Putamen (tissue), 1 donor: Measurements from ENCODE around the gene GALNT14.
"Not testable (repeated sequence)": the region's sequence is repeated elsewhere in the genome, so short reads cannot be mapped to it uniquely, and the experiment has no call there.

Source experiments
- DNase-seq: peaks from one replicate; pipeline ENCODE4 v3.0.0-alpha.2; 2016; ENCODE audit warnings: low spot score

The GALNT14 gene

DNA sequence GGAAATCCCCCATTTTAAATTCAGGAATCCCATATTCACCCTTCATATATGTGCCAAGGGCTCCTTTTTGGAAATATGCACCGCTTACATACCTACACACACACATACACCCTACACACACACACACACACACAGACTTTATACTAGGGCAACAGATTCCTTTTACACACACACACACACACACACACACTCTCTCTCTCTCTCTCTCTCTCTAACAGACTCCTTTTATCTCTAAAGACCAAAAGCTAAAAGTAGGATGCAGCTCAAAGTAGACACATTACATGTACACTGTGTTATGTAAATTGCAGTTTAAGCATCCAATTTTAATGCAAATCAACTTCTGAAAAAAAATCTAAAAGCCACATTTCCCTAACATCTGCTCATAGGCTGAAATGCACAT lies 200.0 kb downstream of the GALNT14 start:
- DNase-seq, result no peak

- DNase-seq, result no peak
These were observed 201.3 kb downstream of the GALNT14 start for GRCh38 chr2:30936977-30937376.

GRCh38 chr2:30935795-30936194 lies 202.4 kb downstream of the GALNT14 start:
- DNase-seq, result no peak

- no peak for DNase-seq
These were observed 204.2 kb downstream of the GALNT14 start for GRCh38 chr2:30934066-30934465.

DNA sequence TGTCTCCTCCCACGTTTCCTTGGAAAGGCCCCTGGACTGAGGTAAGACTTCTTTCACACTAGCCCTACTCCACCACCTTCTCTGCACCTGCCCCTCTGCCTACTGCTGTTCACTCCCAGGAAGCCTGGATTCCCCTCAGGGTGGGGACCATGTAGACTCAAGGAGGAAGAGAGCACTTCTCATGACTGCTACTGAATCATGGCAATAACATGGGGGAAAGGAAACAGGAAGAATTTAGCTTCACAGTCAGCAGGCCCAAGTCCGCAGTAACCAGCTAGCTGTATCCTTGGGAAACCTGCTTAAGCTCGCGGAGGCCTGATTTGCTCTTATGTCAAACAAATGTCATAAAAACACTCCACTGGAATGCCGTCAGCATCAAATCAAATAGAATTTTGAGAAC lies 204.7 kb downstream of the GALNT14 start:
- DNase-seq, result no peak

- DNase-seq, result no peak
These were observed 205.4 kb downstream of the GALNT14 start for GRCh38 chr2:30932870-30933269.

DNA sequence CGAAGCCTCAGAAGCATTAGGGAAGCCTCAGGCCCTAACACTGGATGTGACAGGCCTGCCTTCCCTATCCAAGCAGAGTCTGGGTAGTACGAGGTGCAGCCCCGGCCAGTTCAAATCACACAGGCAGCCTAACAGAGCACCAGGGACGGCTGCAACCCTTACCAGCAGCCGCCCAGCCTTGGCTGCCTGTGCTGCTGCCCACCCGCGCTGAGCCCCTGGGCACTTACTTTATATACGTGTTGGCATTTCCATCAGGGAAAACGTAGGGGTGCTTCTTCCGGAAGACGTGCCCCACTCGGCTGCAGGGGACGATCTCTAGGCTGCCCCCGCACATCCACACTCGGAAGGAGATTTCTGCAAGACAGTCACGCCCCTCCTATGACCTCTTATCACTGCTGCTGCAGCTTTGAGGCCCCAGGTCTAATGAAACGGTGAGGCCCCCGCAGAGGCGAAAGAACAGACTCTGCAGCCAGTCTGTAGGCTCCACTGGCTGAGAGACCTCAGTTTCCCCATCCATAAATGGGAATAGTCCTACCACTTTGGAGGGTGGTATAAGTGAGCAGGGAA lies 206.3 kb downstream of the GALNT14 start:
- no peak for DNase-seq

GRCh38 chr2:30930716-30931115 lies 207.5 kb downstream of the GALNT14 start:
- DNase-seq, result no peak

- DNase-seq, result no peak
These were observed 210.7 kb downstream of the GALNT14 start for GRCh38 chr2:30927465-30928075.

DNA sequence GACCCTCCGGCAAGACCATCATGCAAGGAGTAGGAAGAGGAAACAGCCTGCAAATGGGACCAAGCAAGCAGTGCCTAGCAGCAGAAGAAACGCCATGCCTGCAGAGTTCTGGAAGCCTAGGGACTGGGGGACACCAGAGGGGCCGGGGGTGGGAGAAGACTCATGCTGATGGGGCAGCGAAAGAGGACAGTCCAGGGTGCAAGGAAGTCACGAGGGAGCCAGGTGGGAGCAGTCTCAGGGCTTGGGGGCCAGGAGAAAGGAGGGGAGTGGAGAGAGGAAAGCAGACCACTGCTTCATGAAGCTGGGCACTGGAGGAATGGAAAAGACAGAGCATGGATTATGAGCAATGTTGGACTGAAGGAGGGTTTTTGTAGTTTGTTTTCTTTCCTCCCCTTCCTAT lies 211.6 kb downstream of the GALNT14 start:
- no peak for DNase-seq

DNA sequence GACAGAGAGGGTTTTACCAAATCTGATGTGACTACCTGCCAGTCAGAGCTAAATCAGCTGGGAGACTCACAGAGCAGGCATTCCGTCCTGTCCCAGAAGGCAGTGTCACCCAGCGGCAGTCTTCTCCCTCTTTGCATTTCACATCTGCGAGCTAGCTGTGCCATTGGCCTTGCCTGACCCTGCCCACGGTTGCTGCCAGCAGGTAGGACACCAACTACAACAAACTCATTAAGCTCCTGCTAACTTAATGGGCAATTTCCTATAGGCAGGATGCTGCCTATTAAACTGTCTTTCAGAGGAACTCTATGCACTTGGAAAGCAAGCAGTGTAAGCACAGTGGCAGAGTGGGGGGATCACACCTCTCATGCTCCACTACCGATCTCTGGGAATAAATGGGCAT lies 214.6 kb downstream of the GALNT14 start:
- DNase-seq, result no peak

DNA sequence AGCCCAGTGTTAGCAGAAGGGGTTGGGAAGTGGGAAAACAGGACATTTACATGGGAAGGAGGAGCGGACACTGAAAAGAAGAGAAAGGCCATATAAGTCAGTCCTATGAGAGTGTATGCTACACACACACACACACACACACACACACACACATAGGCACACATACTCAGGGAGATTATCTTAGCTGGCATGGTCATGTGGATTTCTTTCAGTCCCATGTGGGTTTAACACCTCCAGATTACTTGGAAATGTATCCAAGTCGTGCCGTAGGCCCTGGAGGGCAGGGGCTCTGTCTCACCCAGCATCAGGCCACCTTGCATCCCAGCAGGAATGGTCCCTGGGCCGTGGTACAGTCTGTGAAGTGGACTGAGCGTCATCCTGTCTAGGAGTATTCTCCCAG lies 217.7 kb downstream of the GALNT14 start:
- no peak for DNase-seq

GRCh38 chr2:30915486-30915885 lies 222.8 kb downstream of the GALNT14 start:
- DNase-seq, result no peak

- DNase-seq, result no peak
These were observed 223.8 kb downstream of the GALNT14 start for GRCh38 chr2:30914456-30914855.

- no peak for DNase-seq
These were observed 226.2 kb downstream of the GALNT14 start for GRCh38 chr2:30912056-30912455.

DNA sequence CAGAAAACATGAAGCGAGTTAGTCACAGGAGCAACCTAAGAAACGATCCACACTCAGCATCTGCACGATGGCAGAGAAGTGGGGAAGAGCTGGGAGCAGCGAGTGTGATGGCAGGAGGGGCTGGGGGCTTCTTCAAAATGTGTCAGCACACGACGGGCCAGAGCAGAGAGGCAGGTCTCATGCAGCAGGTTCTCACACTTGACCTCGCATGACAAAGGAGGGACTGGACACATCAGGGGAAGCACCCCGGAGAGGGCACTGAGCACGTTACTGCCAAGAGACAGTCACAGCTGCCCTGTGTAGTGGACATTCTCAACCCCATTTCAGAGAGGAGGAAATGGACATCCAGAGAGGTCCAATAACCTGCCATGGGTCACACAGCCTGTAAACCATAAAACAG lies 226.9 kb downstream of the GALNT14 start:
- no peak for DNase-seq

DNA sequence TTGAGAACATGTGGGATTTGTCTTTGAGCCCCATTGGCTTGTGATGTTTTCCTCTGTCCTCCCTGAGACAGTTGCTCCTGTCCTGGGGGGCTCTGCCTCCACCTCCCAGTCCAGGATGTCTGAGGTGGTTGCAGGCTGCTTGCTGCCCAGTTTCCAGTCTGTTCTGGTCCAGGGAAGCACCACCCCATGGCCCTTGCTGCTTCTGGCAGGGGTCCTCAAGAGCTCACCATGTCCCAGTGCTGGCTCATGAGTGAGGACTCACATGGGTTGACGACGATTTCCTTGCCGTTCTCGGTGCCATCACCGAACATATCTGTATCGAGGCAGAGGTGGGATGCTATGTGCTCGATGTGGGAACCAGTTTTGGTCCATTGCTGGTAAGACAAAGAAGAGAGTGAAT lies 227.6 kb downstream of the GALNT14 start:
- DNase-seq, result no peak

GRCh38 chr2:30904437-30904836 lies 233.8 kb downstream of the GALNT14 start:
- DNase-seq, result not testable (repeated sequence)

GRCh38 chr2:30903326-30903725 lies 234.9 kb downstream of the GALNT14 start:
- no peak for DNase-seq

DNA sequence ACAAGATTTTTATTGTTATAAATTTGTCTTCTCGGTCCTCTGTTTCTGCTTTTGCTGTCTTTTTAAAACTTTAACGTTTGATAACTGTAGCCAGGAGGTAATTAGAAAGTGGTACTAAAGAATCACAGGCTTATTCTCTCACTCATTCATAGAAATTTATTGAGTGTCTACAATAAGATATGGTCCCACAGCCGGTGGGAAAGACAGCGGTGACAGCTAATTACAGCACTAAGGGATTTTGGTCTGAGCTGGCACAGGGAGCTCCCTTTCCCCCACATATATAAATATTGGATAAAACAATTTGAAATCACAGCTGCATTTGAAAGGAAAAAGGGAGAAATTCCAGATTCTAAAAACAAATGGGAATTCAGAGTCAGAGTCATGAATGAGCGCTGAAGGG lies 237.9 kb downstream of the GALNT14 start:
- no peak for DNase-seq

- DNase-seq, result no peak
These were observed 238.7 kb downstream of the GALNT14 start for GRCh38 chr2:30899516-30900054.

DNA sequence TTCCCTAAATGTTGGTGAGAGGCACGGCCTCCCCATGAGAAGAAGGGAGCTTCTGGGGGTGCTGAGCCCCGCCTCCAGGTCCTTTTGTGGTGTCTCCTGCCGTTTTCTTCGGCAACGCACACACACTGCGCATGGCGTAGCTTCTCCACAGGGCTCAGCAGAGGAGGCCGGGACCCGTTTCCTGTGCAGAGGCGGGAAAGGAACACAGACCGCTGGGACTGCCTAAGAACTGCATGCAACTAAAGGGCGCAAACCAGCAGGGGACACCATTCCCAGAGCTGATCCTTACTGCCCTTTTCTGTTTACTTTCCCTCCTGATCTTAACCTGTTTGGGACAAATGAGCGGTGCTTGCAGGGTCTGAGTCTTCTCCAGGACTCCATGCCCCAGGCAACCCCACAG lies 240.7 kb downstream of the GALNT14 start:
- no peak for DNase-seq

DNA sequence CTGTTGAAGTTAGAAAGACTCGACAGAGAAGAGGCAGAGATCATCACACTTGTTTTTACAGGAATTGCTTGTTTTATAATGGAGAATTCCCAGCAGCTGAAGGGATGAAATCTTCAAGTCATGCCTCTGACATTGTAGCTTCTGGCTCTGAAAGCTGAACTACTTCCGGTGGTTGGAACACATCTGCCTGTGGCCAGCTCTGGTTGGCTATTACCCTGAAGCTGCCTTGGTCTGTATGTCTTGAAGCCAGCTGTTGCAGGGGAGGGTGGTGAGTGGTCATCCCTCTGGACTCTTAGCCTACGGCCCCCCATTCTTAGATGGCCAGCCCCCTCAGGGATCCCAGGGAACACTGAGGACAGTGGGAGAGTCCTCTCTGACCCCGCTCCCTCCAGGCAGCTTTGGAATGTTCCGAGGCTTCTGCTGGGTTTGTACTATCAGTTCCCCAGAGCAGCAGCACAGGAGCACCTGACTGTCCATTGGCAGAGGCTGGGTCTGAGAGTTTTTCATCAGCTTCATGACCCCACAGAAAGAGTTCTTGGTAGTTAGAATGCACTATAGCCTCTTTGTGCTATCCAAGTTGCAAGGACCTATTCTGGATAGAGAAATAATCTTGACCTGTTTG lies 243.6 kb downstream of the GALNT14 start:
- DNase-seq, result no peak
